NCI-H2196 treated with DMSO at 0.1 percent for 48 hours (cell line): Measurements from ENCODE around the gene PSMD8.
A peak's percentile ranks its signal among the peaks of the same experiment; 100 is the strongest.
"Not testable (repeated sequence)": the region's sequence is repeated elsewhere in the genome, so short reads cannot be mapped to it uniquely, and the experiment has no call there.

Experiments
- DNase-seq: peaks from one replicate; lab custom pipeline; 2025; ENCODE audit not compliant: unreplicated experiment; lab: John Stamatoyannopoulos, UW

Gene PSMD8

GRCh38 chr19:38361633-38362075, 12.7 kb upstream of the PSMD8 start:
- DNase-seq: peak; percentile 70

GRCh38 chr19:38362076-38362945, 12.1 kb upstream of the PSMD8 start:
- peak; percentile 81 for DNase-seq

GRCh38 chr19:38362946-38363688, 11.3 kb upstream of the PSMD8 start:
- not testable (repeated sequence) for DNase-seq

- DNase-seq: no peak
Observed at GRCh38 chr19:38367041-38367440, 7.3 kb upstream of the PSMD8 start.

GRCh38 chr19:38369584-38369983, 4.8 kb upstream of the PSMD8 start:
- no peak for DNase-seq

- no peak for DNase-seq
Observed at GRCh38 chr19:38370299-38370698, 4.1 kb upstream of the PSMD8 start.

GRCh38 chr19:38371081-38371480, 3.3 kb upstream of the PSMD8 start:
- no peak for DNase-seq

GRCh38 chr19:38373907-38374331, 452 bp upstream of the PSMD8 start:
- DNase-seq: no peak

- DNase-seq: no peak
Observed at GRCh38 chr19:38375098-38375493, 725 bp downstream of the PSMD8 start.

GRCh38 chr19:38375748-38376147, 1.4 kb downstream of the PSMD8 start:
- DNase-seq: no peak

- DNase-seq: no peak
Observed at GRCh38 chr19:38376576-38376975, 2.2 kb downstream of the PSMD8 start.

GRCh38 chr19:38377052-38377451, 2.7 kb downstream of the PSMD8 start:
- no peak for DNase-seq

GRCh38 chr19:38378866-38379265, 4.5 kb downstream of the PSMD8 start:
- DNase-seq: no peak

GRCh38 chr19:38381138-38381537, 6.8 kb downstream of the PSMD8 start:
- DNase-seq: no peak

- no peak for DNase-seq
Observed at GRCh38 chr19:38383184-38383583, 8.8 kb downstream of the PSMD8 start.

- DNase-seq: no peak
Observed at GRCh38 chr19:38383743-38384142, 9.4 kb downstream of the PSMD8 start.

- no peak for DNase-seq
Observed at GRCh38 chr19:38384209-38385027, 10.0 kb downstream of the PSMD8 start.

- no peak for DNase-seq
Observed at GRCh38 chr19:38385057-38385803, 10.9 kb downstream of the PSMD8 start.

- DNase-seq: no peak
Observed at GRCh38 chr19:38385804-38386257, 11.5 kb downstream of the PSMD8 start.

GRCh38 chr19:38386300-38386970, 12.1 kb downstream of the PSMD8 start:
- DNase-seq: no peak
